GM18909 (cell line): ENCODE data around the gene OTX2.

Experiments used
- ATAC-seq: cut with Tn5 transposase; IDR thresholded peaks from one replicate; pipeline ENCODE4 v1.9.1; 2021; ENCODE audit warnings: mild to moderate bottlenecking; ENCODE audit not compliant: unreplicated experiment, poor library complexity

OTX2 gene

DNA sequence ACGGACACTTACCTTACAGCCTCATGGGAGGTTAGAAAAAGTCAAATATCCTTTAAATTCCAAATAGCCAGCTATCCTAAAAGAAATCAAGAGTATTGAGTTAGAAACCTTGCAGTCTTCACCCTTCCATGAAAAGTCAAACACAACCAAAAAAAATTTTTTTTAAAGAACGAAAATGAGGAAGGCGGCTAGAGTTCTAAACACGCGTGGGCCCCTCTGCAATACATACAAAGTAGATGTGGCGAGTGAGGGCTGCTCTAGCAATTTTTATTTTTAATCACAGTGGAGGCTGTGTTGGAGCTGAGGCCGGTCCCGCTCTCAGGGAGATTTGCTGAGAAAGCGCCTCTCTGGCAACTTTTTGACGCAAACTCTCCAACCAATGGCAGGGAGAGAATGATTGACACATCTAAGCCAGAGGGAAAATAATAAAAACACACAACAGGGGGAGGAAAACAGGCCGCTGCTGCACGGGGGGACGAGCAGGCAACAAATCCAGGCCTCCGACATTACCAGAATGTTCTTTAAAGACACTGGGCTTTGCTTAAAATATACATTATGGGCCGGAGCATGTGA, at the start of gene OTX2:
OTX2 (minus strand) TSS at position 333 of the 573 bp plus-strand sequence. CDS start 5,023 bp downstream, outside the sequence.
- ATAC-seq: no peak

GRCh38 chr14:56858422-56858821, 48.1 kb upstream of the OTX2 start:
- no peak for ATAC-seq

DNA sequence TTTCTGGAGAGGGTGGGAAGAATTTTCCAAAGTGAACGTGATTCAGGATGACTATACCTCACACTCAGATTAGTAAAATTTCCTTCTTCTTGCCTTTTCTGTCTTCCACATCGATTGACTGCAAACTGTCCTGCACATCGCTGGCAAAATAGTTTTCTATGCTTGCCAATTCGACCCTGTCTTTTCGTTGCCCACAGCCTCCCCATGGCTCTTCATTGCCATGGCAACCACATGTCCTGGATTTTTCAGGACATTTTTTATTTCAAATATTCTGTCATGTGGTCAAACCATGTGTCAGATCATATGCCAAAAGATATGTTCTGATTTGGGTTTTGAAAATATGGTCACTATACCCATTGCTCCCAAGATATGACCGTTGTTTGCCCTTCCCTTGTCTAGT, 46.9 kb upstream of the OTX2 start:
- ATAC-seq: no peak

GRCh38 chr14:56855891-56856461, 45.7 kb upstream of the OTX2 start:
- ATAC-seq: no peak

- no peak for ATAC-seq
Measured at GRCh38 chr14:56854325-56854724, 44.0 kb upstream of the OTX2 start.

DNA sequence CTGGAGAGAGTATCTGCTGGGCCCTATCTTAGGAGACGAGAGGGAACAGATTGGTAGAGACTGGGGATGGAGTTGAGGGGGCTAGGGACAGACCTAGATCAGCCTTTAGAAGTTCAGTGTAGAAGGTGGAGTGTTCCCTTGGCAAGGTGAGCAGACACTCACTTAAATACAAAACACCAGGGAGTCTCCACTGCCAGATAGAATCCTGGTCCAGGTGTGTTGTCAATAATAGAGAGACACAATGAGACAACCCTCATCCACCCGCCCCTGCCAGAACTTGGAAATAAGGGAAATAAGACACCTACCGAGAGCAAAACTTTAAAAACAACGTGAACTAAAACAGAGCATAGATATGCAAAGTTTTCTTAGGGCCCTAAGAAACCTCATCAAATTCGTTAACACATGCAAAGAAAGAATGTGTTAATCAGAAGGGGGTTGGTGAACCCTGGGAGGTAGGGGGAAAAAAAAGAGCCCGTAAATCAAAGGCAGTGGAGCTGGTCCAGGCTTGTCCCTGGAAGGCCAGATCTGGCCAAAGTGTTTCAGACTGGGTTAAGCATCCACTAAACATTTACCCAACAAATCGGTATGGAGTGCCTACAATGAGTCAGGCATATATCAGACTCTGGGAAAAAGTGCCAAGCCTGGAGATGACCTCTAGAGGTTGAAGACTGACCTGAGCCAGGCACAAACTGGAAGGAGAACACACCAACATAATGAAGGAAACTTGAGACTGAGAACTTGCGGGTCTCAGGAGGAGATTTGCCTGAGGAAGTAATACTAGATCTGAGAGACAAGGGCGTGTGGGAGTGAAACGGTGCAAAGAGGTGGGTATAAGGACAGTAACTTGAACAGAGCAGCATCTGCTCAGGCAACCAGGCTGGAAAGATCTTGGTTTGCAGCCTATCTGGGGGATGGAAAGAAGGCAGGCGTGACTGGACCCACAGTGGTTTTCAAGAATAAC, 37.0 kb upstream of the OTX2 start:
- ATAC-seq: no peak

- ATAC-seq: no peak
Measured at GRCh38 chr14:56844406-56845002, 34.2 kb upstream of the OTX2 start.

- ATAC-seq: no peak
Measured at GRCh38 chr14:56841611-56842010, 31.3 kb upstream of the OTX2 start.

- ATAC-seq: no peak
Measured at GRCh38 chr14:56840221-56840620, 29.9 kb upstream of the OTX2 start.

- ATAC-seq: no peak
Measured at GRCh38 chr14:56829151-56829550, 18.9 kb upstream of the OTX2 start.

DNA sequence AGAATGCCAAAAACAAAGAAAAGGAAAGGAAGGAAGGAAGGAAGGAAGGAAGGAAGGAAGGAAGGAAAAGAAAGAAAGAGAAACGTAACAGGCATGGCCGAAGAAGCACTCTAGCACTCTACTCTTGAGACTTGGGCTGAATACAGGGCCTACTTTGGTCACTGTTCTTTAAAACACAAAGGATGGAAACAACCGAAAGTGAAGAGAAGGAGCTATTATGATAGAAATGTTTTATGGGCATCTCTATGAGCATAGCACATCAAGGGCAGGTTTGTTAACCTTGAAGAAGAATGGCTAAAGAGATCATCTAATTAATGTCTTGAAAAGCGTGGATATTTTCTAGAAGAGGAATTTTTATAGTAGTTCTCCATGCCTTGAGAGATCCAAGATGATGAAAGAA, 15.9 kb upstream of the OTX2 start:
- ATAC-seq: no peak

DNA sequence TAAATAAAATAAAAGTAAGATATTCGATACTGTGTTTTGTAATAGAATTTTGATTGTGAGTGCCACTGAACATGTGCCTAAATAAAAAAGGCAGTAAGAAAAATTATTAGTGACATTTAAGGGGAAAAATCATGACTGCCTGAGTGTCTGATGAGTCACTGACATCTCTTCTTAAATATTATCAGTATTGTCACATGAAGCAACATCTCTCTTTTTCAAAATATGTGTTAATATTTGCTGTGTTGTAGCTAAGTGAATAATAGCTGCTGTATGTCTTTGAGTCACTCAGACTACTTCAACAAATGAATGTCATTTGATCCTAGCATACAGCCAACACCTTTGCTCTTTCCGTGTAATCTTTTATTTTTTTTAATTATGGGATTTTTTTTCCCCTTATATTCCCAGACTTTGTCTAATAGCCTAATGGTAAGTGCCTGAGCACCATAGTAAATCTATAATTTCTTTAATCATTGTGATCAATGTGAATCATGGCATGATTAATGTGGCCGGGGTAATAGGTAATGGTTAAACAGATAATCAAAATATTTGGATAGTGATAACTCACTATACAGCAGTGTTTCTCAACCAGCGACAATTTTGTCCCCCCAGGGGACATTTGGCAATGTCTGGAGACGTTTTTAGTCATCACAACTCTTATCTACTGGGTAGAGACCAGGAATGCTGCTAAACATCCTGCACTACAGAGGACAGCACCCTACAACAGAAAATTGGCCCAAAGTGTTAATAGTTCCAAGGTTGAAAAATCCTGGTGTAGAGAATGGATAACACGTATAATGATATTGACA, 11.7 kb upstream of the OTX2 start:
- no peak for ATAC-seq

DNA sequence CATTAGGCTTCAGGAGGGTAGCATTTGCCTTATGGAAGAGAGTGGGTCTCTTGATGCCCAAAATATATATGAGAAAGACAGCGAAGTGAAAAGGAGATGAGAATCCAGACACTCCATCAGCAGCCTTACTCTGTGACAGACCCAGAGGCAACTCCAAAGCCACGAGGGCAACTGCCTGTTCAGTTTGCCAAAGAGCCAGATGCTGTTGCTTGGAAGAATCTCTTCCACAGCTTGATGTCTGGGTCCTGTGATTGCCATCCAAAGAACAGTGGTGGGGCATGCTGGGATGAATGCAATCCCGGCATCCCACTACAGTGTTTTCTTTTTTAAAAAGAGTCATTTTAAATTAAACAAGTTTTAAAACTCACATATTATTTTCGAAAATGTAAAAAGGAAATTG, 10.9 kb upstream of the OTX2 start:
- ATAC-seq: no peak

- no peak for ATAC-seq
Measured at GRCh38 chr14:56817396-56817921, 7.2 kb upstream of the OTX2 start.

GRCh38 chr14:56816574-56817391, 6.5 kb upstream of the OTX2 start:
- ATAC-seq: no peak

DNA sequence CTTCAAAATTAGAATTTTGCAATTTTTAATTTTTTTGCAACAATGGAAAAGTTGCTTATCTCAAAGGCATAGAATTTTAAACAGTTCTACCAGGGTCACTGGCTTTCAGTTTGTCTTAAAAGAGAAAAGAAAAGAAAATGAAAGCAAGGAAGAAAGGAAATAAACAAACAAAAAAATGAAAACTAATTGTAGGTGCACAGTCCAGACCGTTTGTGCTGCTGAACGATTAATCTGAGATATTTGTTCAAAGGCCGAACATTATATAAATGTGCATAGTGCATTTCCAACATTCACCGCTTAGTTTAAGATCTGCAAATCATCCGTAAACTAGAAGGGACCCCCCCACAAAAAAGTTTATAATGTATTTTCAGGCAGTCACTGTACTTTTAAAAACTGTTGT, 5.5 kb upstream of the OTX2 start:
- ATAC-seq: no peak

GRCh38 chr14:56814969-56815700, 4.9 kb upstream of the OTX2 start:
- ATAC-seq: no peak

DNA sequence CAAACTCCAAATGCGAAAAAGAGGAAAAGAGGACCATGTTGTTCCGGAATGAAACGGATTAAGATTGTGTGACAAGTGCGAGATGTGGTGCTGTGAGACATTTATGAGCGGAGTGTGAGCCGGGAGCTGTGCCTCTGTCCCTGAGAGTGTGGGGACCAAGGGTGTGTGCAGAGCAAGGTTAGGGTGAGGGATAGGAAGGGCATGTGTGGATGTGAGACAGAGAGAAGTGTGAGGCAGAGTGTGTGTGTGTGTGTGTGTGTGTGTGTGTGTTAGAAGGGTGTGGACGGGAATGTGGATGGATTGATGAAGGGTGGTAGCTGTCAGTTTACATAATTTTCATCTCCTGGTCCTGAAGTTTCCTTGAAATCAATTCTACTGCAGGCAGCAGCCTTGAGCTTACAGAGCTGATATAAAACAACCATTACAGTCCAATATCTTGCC, 4.3 kb upstream of the OTX2 start:
- ATAC-seq: no peak
